ENCODE results near the gene TTC21B. TPM values are rescaled to one million over a fixed set of nuclear protein-coding genes. Genes with fewer than 3 reads are reported as not detected.

TTC21B gene
- total RNA-seq, 1 experiment from 2014 or later: 20.8 TPM

GRCh38 chr2:165913636-165914035 lies 39.9 kb downstream of the TTC21B start:
- H3K36me3 Mint-ChIP-seq: peaks cover 33% of the 10 kb centered on the region
- ATAC-seq (no peak), DNase-seq (ENCODE audit: low spot score) (no peak)
- no peaks in the 10 kb centered on the region for H3K27me3 Mint-ChIP-seq (ENCODE audit: low read depth)
- POLR2A ChIA-PET: no interaction called here
- H3K27ac Mint-ChIP-seq: no peak overlapping the region
- CTCF ChIA-PET: no interaction called here
- H3K9me3 Mint-ChIP-seq: no peaks in the 10 kb centered on the region
- H3K4me1 Mint-ChIP-seq: no peaks in the 10 kb centered on the region
- no peak overlapping the region for H3K4me3 Mint-ChIP-seq
- TF ChIP-seq NR1H2 (CRISPR knock-in tag; IDR thresholded peaks at IDR 0.05) (no peak), NFE2L1 (CRISPR knock-in tag; IDR thresholded peaks at IDR 0.05) (no peak), ZNF671 (CRISPR knock-in tag; IDR thresholded peaks at IDR 0.05) (no peak), E2F1 (CRISPR knock-in tag; IDR thresholded peaks at IDR 0.05) (no peak), TCF7 (CRISPR knock-in tag; IDR thresholded peaks at IDR 0.05; ENCODE audit: low read depth) (no peak), SP1 (CRISPR knock-in tag; conservative IDR thresholded peaks at IDR 0.05) (no peak), EMX1 (CRISPR knock-in tag; IDR thresholded peaks at IDR 0.05) (no peak), SMAD3 (CRISPR knock-in tag; IDR thresholded peaks at IDR 0.05; ENCODE audit: borderline replicate concordance) (no peak), ZBTB43 (CRISPR knock-in tag; IDR thresholded peaks at IDR 0.05) (no peak), ZNF416 (CRISPR knock-in tag; IDR thresholded peaks at IDR 0.05) (no peak), RELA (CRISPR knock-in tag; IDR thresholded peaks at IDR 0.05; ENCODE audit: borderline replicate concordance) (no peak), ZNF219 (CRISPR knock-in tag; IDR thresholded peaks at IDR 0.05; ENCODE audit: borderline replicate concordance) (no peak), ZNF138 (CRISPR knock-in tag; conservative IDR thresholded peaks at IDR 0.05) (no peak), GRHL2 (CRISPR knock-in tag; IDR thresholded peaks at IDR 0.05; ENCODE audit: insufficient replicate concordance, severe bottlenecking) (no peak), USF1 (CRISPR knock-in tag; IDR thresholded peaks at IDR 0.05) (no peak), ZNF425 (CRISPR knock-in tag; conservative IDR thresholded peaks at IDR 0.05) (no peak), E2F5 (CRISPR knock-in tag; IDR thresholded peaks at IDR 0.05) (no peak)

GRCh38 chr2:165911981-165912380 lies 41.6 kb downstream of the TTC21B start:
- POLR2A ChIA-PET: no interaction called here
- no peak for TF ChIP-seq HMGXB4 (CRISPR knock-in tag; IDR thresholded peaks at IDR 0.05)
- TF ChIP-seq MLX (CRISPR knock-in tag; IDR thresholded peaks at IDR 0.05): no peak
- TF ChIP-seq ZNF281 (CRISPR knock-in tag; IDR thresholded peaks at IDR 0.05): no peak
- TF ChIP-seq MXD4 (CRISPR knock-in tag; IDR thresholded peaks at IDR 0.05; ENCODE audit: borderline replicate concordance): no peak
- no peak for TF ChIP-seq ATF2 (CRISPR knock-in tag; IDR thresholded peaks at IDR 0.05; ENCODE audit: borderline replicate concordance, low read depth)

More at GRCh38 chr2:165911981-165912380, 41.6 kb downstream of the TTC21B start:
- Mint-ChIP-seq H3K4me3 (no peak overlapping the region), H3K36me3 (peaks cover 26% of the 10 kb centered on the region), H3K27ac (no peak overlapping the region), H3K9me3 (no peaks in the 10 kb centered on the region), H3K27me3 (ENCODE audit: low read depth) (no peaks in the 10 kb centered on the region), H3K4me1 (no peaks in the 10 kb centered on the region)
- DNase-seq (ENCODE audit: low spot score) (no peak), ATAC-seq (no peak)
- CTCF ChIA-PET: no interaction called here
